ENCODE results near the gene BECN2. TPM values are rescaled to one million over a fixed set of nuclear protein-coding genes. Genes with fewer than 3 reads are reported as not detected.

Gene BECN2, protein sequence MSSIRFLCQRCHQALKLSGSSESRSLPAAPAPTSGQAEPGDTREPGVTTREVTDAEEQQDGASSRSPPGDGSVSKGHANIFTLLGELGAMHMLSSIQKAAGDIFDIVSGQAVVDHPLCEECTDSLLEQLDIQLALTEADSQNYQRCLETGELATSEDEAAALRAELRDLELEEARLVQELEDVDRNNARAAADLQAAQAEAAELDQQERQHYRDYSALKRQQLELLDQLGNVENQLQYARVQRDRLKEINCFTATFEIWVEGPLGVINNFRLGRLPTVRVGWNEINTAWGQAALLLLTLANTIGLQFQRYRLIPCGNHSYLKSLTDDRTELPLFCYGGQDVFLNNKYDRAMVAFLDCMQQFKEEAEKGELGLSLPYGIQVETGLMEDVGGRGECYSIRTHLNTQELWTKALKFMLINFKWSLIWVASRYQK
- not detected for polyA plus RNA-seq (2013, experiment 1 of 2; ENCODE audit: insufficient read length)
- polyA plus RNA-seq (2013, experiment 2 of 2; ENCODE audit: insufficient read length) = not detected

DNA sequence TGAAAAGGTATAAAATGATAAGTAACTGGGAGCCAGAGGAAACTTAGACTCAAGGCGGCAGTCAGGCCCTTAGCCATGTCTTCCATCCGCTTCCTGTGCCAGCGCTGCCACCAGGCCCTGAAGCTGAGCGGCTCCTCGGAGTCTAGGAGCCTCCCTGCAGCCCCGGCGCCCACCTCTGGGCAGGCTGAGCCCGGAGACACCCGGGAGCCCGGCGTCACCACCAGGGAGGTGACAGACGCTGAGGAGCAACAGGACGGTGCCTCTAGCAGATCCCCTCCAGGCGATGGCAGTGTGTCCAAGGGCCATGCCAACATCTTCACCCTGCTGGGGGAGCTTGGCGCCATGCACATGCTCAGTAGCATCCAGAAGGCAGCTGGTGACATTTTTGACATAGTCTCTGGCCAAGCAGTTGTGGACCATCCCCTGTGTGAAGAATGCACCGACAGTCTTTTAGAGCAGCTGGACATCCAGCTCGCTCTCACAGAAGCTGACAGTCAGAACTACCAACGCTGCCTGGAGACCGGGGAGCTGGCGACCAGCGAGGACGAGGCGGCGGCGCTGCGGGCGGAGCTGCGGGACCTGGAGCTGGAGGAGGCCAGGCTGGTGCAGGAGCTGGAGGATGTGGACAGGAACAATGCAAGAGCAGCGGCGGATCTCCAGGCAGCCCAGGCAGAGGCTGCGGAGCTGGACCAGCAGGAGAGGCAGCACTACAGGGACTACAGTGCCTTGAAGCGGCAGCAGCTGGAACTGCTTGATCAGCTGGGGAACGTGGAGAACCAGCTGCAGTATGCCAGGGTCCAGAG lies at the start of gene BECN2:
Gene BECN2 (plus strand): TSS at position 76 of the 803 bp plus-strand sequence. CDS start 0 bp downstream, at position 76.
- DNase-seq = no peak

DNA sequence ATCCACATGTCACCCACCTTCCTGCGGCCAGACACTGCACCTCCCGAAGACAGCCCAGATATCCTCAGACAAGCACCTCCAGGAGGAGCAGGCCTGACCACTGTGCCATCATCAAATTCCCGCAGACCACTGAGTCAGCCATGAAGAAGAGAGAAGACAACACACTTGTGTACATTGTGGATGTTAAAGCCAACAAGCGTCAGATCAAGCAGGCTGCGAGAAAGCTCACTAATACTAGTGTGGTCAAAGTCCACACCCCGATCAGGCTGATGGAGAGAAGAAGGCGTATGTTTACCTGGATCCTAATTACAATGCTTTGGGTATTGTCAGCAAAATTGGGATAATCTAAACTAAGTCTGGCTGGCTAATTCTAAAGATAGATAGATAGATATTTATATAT lies 41.4 kb upstream of the BECN2 start:
- no peak for DNase-seq

DNA sequence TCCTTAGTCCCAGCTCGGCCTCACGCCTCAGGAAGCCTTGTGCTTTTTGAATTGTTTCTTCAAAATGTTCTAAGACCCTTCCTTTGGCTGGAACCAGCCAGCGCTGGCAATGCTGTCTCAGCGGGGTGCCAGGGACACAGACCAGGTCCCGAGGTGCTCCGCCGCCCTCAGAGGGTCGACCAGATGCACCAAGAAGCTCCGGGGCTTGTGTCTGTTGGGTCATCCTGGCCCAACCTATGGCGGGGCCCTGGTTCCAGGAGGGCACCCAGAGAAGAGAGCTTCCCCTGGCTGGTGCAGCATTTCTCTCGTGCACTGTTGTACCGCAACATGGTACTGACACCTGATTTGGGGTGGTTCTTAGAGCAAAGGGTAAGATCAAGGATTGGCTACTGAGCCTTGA lies 40.1 kb upstream of the BECN2 start:
- no peak for DNase-seq

DNA sequence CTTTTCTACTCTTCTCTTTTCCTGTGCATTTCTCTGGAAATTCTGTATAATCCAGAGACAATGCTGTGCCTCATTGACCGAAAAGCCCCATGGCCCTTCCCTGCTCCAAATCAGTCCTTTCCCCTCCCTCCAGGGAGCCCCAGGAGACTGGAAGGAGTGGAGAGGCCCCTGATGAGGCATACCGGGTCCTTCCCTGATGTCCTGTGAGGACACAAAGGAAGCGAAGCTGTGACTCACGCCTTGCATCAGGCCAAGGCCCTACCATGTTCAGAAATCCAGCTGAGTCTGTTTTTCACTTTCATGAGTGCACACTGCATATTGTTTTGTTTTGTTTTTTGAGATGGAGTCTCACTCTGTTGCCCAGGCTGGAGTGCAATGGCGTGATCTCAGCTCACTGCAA lies 38.7 kb upstream of the BECN2 start:
- DNase-seq = peak; percentile 78

DNA sequence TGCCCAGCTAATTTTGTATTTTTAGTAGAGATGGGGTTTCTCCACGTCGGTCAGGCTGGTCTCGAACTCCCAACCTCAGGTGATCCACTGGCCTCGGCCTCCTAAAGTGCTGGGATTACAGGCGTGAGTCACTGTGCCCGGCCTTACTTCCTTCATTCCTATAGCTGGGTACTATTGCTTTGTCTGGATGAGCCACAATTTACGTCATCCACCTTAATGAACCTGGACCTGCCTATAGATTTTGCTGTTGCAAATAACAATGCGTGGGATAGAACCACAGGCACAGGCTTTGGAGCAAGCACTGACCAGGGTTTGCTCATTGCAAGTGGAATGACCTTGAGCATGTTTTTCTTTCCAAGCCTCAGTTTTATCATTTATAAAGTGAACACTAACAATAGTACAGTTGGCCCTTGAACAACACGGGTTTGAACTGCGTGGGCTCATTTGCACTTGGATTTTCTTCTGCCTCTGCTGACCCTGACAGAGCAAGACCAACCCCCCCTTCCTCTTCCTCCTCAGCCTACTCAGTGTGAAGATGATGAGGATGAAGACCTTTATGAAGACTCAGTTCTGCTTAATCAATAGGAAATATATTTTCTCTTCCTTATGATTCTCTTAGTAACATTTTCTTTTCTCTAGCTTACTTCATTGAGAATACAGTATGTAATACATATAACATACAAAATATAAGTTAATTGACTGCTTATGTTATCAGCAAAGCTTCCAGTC lies 33.3 kb upstream of the BECN2 start:
- DNase-seq = no peak

DNA sequence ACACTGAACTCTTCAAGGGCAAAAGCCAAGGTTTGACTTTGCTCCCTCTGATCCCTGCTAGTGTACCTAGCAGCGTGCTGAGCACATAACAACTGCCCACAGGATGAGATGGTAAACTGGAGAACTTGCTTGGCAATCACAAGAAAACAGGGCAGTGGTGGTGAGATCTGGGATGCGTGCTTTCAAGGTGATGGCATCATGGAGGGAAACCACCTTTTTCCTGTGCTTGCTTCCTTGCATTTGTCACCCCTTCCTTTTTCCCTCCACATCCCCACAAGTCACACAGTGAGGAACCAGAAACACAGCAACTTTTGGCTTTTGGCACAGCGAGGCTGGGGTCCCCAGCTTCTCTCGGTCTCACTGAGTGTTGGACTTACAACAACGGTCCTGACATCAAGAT lies 31.4 kb upstream of the BECN2 start:
- DNase-seq = no peak

DNA sequence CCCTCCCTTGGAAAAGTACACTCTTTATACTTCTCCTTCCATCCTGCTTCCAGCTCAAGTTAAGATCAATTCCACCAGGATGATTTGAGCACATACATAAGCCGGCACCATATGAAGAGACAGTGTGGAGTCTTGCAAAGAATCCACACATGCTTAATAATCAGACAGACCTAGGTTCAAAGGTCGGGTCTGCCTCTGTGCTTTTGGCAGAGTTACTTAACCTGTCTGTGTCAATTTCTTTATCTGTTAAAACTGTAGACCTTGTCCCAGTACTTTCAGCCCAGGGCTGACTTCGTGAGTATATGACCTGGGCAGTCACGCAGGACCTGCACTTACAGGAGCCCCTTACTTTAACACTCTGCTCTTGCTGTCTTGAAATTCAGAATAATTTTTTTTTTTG lies 30.2 kb upstream of the BECN2 start:
- no peak for DNase-seq

DNA sequence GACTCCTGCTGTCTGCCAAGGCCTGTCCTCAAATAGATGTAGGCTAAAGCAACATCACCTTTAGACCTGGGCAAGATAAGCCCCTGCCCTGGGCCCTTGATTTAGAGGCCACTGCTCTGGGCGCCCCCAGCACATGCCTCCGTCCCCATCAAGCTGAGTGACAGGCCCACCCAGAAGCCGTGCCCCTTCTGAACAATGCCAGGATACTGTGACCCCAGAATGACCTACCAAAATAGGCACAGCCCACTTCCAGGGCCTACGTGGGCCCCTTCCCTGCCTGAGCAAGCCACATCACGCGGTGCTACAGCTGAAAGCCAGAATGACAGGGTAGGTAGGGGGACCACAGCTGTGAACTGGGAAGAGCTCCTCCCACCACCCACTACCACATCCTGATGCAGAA lies 24.7 kb upstream of the BECN2 start:
- DNase-seq = no peak

DNA sequence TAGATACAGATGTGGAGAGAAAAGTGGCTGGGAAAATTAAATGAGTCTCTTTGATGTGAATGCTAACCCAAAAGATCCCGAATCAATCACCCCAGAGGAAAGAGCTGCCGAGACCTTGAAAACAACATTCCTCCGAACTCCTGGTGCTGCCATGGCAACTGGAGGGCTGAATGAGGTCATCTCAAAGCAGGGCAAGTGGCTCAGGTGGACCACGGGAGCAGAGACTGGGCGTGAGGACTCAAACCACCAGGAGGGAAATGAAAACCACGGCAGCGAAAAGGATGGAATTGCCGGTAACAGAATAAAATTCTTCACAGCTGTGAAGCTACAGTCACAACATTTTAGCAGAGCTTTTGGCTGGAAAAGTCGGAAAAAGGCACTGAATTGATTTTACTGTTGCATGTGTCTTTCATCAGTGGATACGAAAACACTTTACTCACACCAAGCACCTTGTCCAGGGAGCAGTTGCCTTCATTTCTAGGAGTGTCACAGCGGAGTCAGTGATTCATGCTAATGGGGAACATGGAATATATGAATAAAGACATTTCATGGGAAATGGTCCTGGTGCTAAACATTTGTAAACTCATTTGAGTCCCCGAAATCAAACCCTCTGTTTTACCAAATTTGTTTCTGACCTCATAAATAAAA lies 23.2 kb upstream of the BECN2 start:
- DNase-seq = peak; percentile 39

DNA sequence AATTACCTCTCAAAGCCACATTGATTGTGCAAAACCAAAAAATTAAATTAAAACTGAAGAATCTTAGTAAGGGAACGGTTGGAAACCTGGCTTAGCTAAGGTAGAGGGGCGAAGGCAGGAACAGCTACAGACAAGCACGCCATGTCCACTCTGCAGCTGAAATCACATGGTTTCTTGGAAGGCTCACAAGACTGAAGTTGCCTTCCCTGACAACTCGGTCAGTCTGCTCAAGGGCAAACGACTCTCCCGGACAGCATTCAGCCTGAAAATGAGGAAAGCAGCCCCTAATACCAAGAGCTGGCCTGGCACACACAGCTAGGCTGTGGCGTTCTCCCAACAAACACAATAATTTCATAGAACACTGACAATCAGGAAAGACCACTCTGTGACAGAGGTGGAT lies 22.7 kb upstream of the BECN2 start:
- DNase-seq = no peak

DNA sequence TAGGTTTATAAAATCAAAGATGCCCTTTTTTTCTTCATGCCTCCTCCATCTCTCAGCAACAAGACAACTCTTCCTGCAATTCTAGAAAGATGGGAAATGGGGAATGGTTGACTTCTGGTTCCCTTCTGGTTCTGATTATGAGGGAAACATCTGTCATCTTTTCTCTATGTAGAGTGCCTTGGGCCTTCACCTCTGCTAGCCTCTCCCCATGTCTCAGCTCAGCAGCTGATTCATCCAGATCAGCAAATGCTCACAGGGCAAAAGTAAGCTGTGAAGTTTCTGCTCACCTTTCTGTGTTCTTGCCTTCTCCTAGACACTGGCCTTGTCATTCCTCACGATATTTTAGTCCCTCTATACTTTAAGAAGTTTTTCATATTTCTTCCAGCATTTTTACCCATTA lies 17.8 kb upstream of the BECN2 start:
- DNase-seq = no peak

DNA sequence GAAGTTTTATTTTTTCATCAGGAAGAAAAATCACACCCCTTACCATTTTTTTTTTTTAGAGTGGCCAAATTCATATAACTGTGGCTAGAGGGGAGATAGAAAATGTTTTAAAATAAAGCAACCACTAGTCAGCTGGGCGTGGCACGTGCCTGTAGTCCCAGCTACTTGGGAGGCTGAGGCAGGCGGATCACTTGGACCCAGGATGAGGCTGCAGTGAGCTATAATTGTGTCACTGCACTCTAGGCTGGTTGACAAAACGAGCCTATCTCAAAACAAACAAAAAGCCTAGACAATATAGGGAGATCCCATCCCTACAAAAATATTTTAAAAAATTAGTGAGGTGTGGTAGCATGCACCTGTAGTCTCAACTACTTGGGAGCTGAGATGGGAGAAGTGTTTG lies 14.8 kb upstream of the BECN2 start:
- DNase-seq = no peak

DNA sequence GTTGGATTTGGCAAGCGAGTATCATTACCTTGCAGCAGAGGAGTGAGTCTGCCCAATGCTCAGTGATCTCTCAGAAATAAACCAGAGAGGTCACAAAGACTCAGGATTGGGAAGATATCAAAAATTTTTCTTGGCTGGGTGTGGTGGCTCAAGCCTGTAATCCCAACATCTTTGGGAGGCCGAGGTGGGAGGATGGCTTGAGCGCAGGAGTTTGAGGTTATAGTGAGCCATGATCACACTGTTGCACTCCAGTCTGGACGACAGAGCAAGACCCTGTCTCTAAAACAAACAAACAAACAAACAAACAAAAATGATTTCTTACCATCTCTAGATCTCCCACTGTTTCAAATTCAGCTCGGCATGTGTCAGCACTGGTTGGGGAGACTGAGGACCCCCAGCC lies 13.3 kb upstream of the BECN2 start:
- DNase-seq = no peak

DNA sequence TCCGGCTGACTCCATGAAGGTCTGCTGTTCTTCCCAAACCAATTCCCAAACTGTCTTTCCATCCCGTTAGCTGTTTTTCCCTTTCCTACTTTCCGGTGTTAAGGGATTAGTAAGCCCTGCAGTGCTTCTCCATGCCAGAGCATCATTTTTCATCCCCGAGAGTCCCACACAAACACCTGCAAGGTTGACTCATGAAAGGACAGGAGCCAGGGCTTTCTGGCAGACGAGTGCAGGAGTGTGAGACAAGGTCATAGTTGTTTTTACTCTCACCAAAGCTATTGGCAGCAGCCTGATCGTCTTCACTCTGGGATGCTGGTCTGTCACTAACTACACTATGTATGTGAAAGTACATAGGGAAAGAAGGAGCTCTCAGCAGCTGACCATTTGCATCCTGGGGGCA lies 10.2 kb upstream of the BECN2 start:
- DNase-seq = no peak

DNA sequence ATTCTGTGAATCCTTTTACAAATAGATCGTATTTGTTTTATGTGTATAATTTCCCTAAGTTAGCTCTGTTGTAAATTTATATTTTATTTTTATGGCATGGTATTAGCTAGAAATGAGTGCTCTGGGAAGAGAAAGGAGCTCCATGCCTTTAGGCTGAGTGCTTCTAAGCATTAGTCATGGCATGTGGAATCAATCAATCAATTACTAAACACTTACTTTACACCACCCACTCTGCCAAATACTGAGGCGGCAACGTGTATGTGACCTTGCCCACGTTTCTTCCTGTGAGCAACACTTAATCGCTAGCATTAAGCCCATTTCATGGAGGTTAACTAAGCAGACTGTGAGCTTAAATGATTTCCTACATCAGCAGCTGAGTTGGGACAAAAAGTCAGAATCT lies 7.2 kb upstream of the BECN2 start:
- peak; percentile 68 for DNase-seq

DNA sequence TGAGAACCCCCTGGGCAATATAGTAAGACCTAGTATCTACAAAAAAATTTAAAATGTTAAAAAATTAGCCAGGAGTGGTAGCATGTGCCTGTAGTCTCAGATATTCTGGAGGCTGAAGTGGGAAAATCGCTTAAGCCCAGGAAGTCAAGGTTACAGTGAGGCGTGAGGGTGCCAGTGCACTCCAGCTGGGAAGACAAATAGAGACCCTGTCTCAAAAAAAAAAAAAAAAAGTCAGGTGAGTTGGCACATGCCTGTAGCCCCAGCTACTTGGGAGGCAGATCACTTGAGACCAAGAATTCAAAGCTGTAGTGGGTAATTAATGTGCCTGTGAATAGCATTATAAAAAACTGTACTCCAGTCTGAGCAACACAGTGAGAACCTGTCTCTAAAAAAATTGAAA lies 4.6 kb downstream of the BECN2 start:
- no peak for DNase-seq

DNA sequence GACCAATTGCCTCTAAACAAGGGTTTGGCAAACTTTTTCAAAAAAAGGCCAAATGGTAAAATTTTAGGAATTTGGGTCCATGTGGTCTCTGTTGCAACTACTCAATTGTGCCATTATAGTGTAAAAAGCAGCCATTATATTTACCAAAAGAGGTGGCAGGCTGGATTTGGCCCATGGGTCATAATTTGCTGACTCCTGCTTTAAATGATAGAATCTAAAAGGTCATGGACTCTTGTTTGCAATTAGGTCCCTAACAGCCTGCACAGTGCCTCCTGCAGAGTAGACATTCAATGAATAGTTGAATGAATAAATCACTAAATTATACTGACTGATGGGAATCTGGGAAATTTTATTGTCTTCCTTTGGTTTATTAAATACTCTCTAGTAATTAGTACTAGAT lies 6.2 kb downstream of the BECN2 start:
- DNase-seq = no peak

DNA sequence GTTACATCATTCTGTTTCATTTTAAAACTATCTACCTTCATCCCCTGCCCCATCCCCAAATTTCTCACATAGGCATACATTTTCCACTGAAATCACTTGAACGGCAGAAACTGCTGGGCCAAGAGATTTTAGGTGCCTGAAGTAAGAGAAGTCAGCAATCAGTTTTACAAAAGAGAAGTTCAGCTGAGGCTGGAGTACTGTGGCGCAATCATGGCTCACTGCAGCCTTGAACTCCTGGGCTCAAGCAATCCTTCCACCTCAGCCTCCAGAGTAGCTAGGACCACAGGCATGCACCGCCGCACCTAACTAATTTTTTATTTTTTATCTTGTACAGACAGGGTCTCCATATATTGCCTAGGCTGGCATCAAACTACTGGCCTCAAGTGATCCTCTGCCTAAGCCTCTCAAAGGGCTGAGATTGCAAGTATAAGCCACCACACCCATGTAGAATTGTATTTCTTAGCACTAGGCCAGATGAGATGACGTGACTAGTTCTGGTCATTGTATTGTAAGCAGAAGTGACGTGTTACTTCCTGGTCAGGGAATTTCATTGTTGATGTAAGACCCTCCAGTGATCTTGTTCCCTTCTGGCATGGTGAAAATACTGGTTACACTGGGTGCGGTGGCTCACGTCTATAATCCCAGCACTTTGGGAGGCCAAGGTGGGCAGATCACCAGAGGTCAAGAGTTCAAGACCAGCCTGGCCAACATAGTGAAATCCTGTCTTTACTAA lies 7.1 kb downstream of the BECN2 start:
- DNase-seq = no peak

DNA sequence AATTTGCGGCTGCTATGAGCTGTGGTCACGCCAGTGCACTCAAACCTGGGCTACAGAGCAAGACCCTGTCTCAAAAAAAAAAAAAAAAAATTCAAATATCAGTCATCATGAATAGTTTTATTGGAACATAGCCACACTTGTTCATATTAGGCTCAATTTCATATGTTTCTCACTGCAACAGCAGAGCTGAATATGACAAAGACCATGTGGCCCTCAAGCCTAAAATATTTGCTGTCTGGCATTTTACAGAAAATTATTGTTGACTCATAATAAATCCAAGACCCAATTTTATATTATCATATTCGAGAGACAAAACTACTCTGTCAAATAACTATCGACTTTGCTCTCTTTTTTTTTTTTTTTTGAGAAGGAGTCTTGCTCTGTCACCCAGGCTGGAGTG lies 11.0 kb downstream of the BECN2 start:
- no peak for DNase-seq

DNA sequence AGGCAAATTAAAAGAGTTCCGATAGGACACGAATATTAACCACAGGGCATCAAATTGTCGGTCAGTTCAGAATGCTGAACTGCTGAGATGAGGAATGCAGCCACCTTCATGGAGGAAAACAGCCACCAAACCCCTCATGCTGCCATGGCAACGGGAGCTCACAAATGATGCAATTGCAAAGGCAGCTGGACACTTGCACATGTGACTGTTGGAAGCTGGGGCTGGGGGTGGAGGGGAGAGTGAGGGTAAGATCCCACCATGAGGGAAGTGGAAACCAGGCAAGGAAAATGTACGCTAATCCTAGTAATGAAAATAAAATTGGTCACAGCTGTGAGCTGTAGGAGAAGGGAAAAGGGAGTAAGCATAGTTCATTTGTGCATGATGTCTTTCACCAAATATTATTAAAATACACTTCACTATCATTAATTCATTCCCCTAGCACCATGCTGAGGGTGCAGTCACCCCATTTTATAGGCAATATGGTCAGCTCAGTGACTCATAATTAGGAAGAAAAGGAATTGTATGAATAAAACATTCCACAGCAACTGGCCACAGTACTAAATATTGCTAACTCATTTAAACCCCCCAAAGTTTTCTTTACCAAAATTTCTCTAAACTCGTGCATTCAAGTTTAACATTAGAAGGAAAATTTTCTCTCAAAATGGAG lies 15.3 kb downstream of the BECN2 start:
- peak; percentile 40 for DNase-seq

DNA sequence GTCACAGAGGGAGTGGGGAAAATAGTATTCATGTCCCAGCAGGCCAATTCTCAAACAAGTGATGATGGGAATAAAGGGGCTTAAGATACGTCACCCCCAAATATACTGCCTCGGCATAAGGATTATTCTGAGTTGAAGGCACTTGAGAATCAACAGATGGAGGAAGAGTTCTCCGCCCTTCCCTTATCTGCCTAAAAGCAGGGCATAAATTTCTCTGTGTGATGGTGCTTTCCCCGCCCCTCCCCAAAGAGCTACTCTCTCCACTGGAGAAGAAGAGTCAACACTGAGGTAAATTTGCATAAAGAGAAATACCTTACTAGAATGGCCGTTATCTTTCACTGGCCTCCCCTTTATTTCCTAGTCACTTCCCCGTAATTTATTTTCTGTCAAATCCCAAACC lies 18.7 kb downstream of the BECN2 start:
- no peak for DNase-seq

Measured in fibroblast of skin of back (primary cell).